Suprapubic skin (tissue), 4 donors: ENCODE measurements around the gene CCDC33. TPM values are rescaled to one million over a fixed set of nuclear protein-coding genes. Genes with fewer than 3 reads are reported as not detected.

Experiments
- DNase-seq, 2 donors: peaks; one replicate each; pipeline ENCODE4 v3.0.0-alpha.2; 2019; ENCODE audit warnings: low spot score in 2 of 2
- H3K27ac ChIP-seq: fragments of 200-600 bp; sonication (generic); one replicate; pipeline ENCODE4 v1.5.1; 2019
- H3K27me3 ChIP-seq: fragments of 200-600 bp; sonication (generic); one replicate; pipeline ENCODE4 v1.5.1; 2019
- H3K36me3 ChIP-seq: fragments of 200-600 bp; sonication (generic); one replicate; pipeline ENCODE4 v1.5.1; 2019
- H3K4me1 ChIP-seq: fragments of 200-600 bp; sonication (generic); one replicate; pipeline ENCODE4 v1.5.1; 2019
- H3K4me3 ChIP-seq: fragments of 200-600 bp; sonication (generic); one replicate; pipeline ENCODE4 v1.5.1; 2019; ENCODE audit warnings: mild to moderate bottlenecking
- H3K9me3 ChIP-seq: fragments of 200-600 bp; sonication (generic); one replicate; pipeline ENCODE4 v1.5.1; 2019
- CTCF ChIP-seq, 2 donors: fragments of 200-600 bp in 1 of 2; fragments of 450-650 bp in 1 of 2; sonication (generic) in 1 of 2; IDR thresholded peaks; one replicate each; pipeline ENCODE4 v1.5.1; 2016 to 2019; ENCODE audit warnings: antibody characterized with exemption in 2 of 2, mild to moderate bottlenecking in 1 of 2, moderate library complexity in 1 of 2
- EP300 ChIP-seq: sonication (generic); formaldehyde crosslinking; IDR thresholded peaks from one replicate; pipeline ENCODE4 v1.6.1; 2017; ENCODE audit warnings: antibody characterized with exemption
- POLR2A ChIP-seq, 2 donors: fragments of 450-650 bp; IDR thresholded peaks; one replicate each; pipeline ENCODE4 v1.6.1; 2017; ENCODE audit warnings: antibody characterized with exemption in 2 of 2, mild to moderate bottlenecking in 2 of 2, moderate library complexity in 2 of 2
- POLR2AphosphoS5 ChIP-seq, 3 donors: sonication (generic); formaldehyde crosslinking; IDR thresholded peaks; one replicate each; pipeline ENCODE4 v1.6.1; 2017; ENCODE audit warnings: antibody characterized with exemption in 3 of 3
- WGBS: methylation state at CpG from one replicate; pipeline ENCODE4 v1.1.5; 2018; 5-methylcytosine and 5-hydroxymethylcytosine counted together
- total RNA-seq, 4 donors: library from RNA; depleted of rRNA; stranded (reverse); fragments of >200 nt; gene quantifications; one replicate each; pipeline ENCODE4 v1.1.0, GENCODE V29; 2016

Gene CCDC33
- total RNA-seq, 4 donors from 2014 or later: 0.60 TPM; not detected in 3

GRCh38 chr15:74257105-74257504 lies 21.0 kb downstream of the CCDC33 start:
- Histone ChIP-seq H3K4me3 (no peak overlapping the region), H3K27me3 (peaks cover 48% of the 10 kb centered on the region), H3K36me3 (no peaks in the 10 kb centered on the region), H3K27ac (no peak overlapping the region), H3K9me3 (no peaks in the 10 kb centered on the region), H3K4me1 (no peaks in the 10 kb centered on the region)
- 73% methylated on average over 6 of the region's 6 CpGs for WGBS
- DNase-seq: no peak
- TF ChIP-seq EP300: no peak
- TF ChIP-seq POLR2A (IDR thresholded peaks at IDR 0.05): no peak
- no peak for TF ChIP-seq CTCF (IDR thresholded peaks at IDR 0.05)
- TF ChIP-seq POLR2AphosphoS5 (IDR thresholded peaks at IDR 0.05): no peak

- no peaks in the 10 kb centered on the region for H3K36me3 ChIP-seq
- DNase-seq: no peak
- no peaks in the 10 kb centered on the region for H3K9me3 ChIP-seq
- peaks cover 51% of the 10 kb centered on the region for H3K27me3 ChIP-seq
- WGBS: 100% methylated on average over 1 of the region's 1 CpG
- H3K4me1 ChIP-seq: no peaks in the 10 kb centered on the region
- H3K27ac ChIP-seq: no peak overlapping the region
- TF ChIP-seq POLR2AphosphoS5 (IDR thresholded peaks at IDR 0.05) (no peak), POLR2A (IDR thresholded peaks at IDR 0.05) (no peak), EP300 (no peak), CTCF (IDR thresholded peaks at IDR 0.05) (no peak)
- no peak overlapping the region for H3K4me3 ChIP-seq
Measured at GRCh38 chr15:74257623-74258022, 21.5 kb downstream of the CCDC33 start.

- Histone ChIP-seq H3K9me3 (no peaks in the 10 kb centered on the region), H3K4me3 (no peak overlapping the region), H3K4me1 (no peaks in the 10 kb centered on the region), H3K36me3 (no peaks in the 10 kb centered on the region), H3K27me3 (peaks cover 51% of the 10 kb centered on the region), H3K27ac (no peak overlapping the region)
- no peak for DNase-seq
- 49% methylated on average over 5 of the region's 7 CpGs for WGBS
- no peak for TF ChIP-seq CTCF (IDR thresholded peaks at IDR 0.05)
- TF ChIP-seq EP300: no peak
- no peak for TF ChIP-seq POLR2AphosphoS5 (IDR thresholded peaks at IDR 0.05)
- TF ChIP-seq POLR2A (IDR thresholded peaks at IDR 0.05): no peak
Measured at GRCh38 chr15:74258456-74259291, 22.5 kb downstream of the CCDC33 start.

- no peak overlapping the region for H3K4me3 ChIP-seq
- TF ChIP-seq CTCF (IDR thresholded peaks at IDR 0.05) (no peak), EP300 (no peak)
- H3K27me3 ChIP-seq: peaks cover 54% of the 10 kb centered on the region
- WGBS: 13% methylated on average over 2 of the region's 5 CpGs
- H3K27ac ChIP-seq: no peak overlapping the region
- no peaks in the 10 kb centered on the region for H3K4me1 ChIP-seq
- H3K9me3 ChIP-seq: no peaks in the 10 kb centered on the region
- no peaks in the 10 kb centered on the region for H3K36me3 ChIP-seq
- DNase-seq: no peak
Measured at GRCh38 chr15:74259292-74259648, 23.1 kb downstream of the CCDC33 start.

- WGBS: 64% methylated on average over 11 of the region's 12 CpGs
- Histone ChIP-seq H3K9me3 (no peaks in the 10 kb centered on the region), H3K27ac (no peak overlapping the region), H3K4me1 (no peaks in the 10 kb centered on the region), H3K36me3 (no peaks in the 10 kb centered on the region), H3K4me3 (no peak overlapping the region), H3K27me3 (peaks cover 61% of the 10 kb centered on the region)
- DNase-seq: no peak
- TF ChIP-seq POLR2A (IDR thresholded peaks at IDR 0.05): no peak
- TF ChIP-seq POLR2AphosphoS5 (IDR thresholded peaks at IDR 0.05): no peak
- TF ChIP-seq CTCF (IDR thresholded peaks at IDR 0.05): no peak
- no peak for TF ChIP-seq EP300
Measured at GRCh38 chr15:74259821-74260607, 23.9 kb downstream of the CCDC33 start.
